ENCODE measurements around the gene ITLN2.

DNA sequence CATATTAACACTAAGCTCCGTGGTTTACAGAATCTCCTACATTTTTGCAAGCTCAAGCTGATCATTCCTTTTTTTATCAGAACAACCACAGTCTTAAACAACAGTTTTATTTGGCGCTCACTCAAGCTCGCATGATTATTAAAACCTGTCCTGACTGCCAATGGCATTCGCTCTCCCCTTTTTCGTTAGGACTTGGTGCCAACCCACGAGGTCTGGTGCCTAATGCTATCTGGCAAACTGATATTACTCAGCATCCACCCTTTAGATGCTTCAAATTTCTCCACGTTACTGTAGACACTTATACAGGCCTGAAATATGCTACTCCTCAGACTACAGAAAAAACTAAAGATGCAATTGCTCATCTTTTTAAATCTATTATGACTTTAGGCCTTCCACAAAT is 46.6 kb downstream of the ITLN2 start:
- TF ChIP-seq EZH2 (IDR thresholded peaks at IDR 0.05) (no peak), SRF (IDR thresholded peaks at IDR 0.05; ENCODE audit: low read depth) (no peak), POLR2A (IDR thresholded peaks at IDR 0.05; ENCODE audit: borderline replicate concordance, extremely low read depth, insufficient read depth, insufficient read length) (no peak)
- TF ChIP-seq, protein P1, sequence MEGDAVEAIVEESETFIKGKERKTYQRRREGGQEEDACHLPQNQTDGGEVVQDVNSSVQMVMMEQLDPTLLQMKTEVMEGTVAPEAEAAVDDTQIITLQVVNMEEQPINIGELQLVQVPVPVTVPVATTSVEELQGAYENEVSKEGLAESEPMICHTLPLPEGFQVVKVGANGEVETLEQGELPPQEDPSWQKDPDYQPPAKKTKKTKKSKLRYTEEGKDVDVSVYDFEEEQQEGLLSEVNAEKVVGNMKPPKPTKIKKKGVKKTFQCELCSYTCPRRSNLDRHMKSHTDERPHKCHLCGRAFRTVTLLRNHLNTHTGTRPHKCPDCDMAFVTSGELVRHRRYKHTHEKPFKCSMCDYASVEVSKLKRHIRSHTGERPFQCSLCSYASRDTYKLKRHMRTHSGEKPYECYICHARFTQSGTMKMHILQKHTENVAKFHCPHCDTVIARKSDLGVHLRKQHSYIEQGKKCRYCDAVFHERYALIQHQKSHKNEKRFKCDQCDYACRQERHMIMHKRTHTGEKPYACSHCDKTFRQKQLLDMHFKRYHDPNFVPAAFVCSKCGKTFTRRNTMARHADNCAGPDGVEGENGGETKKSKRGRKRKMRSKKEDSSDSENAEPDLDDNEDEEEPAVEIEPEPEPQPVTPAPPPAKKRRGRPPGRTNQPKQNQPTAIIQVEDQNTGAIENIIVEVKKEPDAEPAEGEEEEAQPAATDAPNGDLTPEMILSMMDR (IDR thresholded peaks at IDR 0.05 in 2 of 3, conservative IDR thresholded peaks at IDR 0.05 in 1 of 3; ENCODE audit: borderline replicate concordance in 1 of 3, insufficient read depth in 1 of 3, low read depth in 2 of 3, low read length in 2 of 3), result no peak
- TF ChIP-seq, protein P2, sequence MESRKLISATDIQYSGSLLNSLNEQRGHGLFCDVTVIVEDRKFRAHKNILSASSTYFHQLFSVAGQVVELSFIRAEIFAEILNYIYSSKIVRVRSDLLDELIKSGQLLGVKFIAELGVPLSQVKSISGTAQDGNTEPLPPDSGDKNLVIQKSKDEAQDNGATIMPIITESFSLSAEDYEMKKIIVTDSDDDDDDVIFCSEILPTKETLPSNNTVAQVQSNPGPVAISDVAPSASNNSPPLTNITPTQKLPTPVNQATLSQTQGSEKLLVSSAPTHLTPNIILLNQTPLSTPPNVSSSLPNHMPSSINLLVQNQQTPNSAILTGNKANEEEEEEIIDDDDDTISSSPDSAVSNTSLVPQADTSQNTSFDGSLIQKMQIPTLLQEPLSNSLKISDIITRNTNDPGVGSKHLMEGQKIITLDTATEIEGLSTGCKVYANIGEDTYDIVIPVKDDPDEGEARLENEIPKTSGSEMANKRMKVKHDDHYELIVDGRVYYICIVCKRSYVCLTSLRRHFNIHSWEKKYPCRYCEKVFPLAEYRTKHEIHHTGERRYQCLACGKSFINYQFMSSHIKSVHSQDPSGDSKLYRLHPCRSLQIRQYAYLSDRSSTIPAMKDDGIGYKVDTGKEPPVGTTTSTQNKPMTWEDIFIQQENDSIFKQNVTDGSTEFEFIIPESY (IDR thresholded peaks at IDR 0.05; ENCODE audit: extremely low read depth, insufficient replicate concordance, low read length), result no peak

Measured in HCT116 (cell line).